Sigmoid colon (tissue), 7 donors: Measurements from ENCODE around the gene OLFM3. TPM values are rescaled to one million over a fixed set of nuclear protein-coding genes. Genes with fewer than 3 reads are reported as not detected.

ENCODE experiments used
- DNase-seq: peaks from one replicate; pipeline ENCODE4 v3.0.0-alpha.2; 2019
- H3K27ac ChIP-seq, 4 donors: fragments of 200-600 bp; sonication (generic); one replicate each; pipeline ENCODE4 v1.5.1; 2016 to 2019; ENCODE audit warnings: mild to moderate bottlenecking in 1 of 4
- H3K27me3 ChIP-seq, 3 donors: fragments of 200-600 bp; sonication (generic); one replicate each; pipeline ENCODE4 v1.5.1; 2019; ENCODE audit warnings: mild to moderate bottlenecking in 1 of 3
- H3K36me3 ChIP-seq, 4 donors: fragments of 200-600 bp; sonication (generic); one replicate each; pipeline ENCODE4 v1.5.1; 2016 to 2019
- H3K4me1 ChIP-seq, 4 donors: fragments of 200-600 bp; sonication (generic); one replicate each; pipeline ENCODE4 v1.5.1; 2017 to 2019
- H3K4me3 ChIP-seq, 4 donors: fragments of 200-600 bp; sonication (generic); one replicate each; pipeline ENCODE4 v1.5.1; 2017 to 2019; ENCODE audit warnings: mild to moderate bottlenecking in 2 of 4, moderate library complexity in 1 of 4
- H3K9me3 ChIP-seq, 4 donors: fragments of 200-600 bp in 3 of 4; sonication (generic) in 3 of 4; one replicate each; pipeline versions ENCODE4 v1.5.1 to v1.6.1; 2013 to 2019
- EP300 ChIP-seq, 4 donors: sonication (generic); formaldehyde crosslinking; IDR thresholded peaks; one replicate each; pipeline ENCODE4 v1.6.1; 2017; ENCODE audit warnings: antibody characterized with exemption in 4 of 4
- POLR2A ChIP-seq, 2 donors: fragments of 450-650 bp; IDR thresholded peaks; one replicate each; pipeline ENCODE4 v1.6.1; 2016; ENCODE audit warnings: antibody characterized with exemption in 2 of 2, mild to moderate bottlenecking in 2 of 2, moderate library complexity in 2 of 2
- POLR2AphosphoS5 ChIP-seq, 4 donors: sonication (generic); formaldehyde crosslinking; IDR thresholded peaks; one replicate each; pipeline ENCODE4 v1.6.1; 2017; ENCODE audit warnings: antibody characterized with exemption in 4 of 4
- WGBS, 2 donors: extraction: QIAGEN DNeasy Blood & Tissue Kit; methylation state at CpG; one replicate each; pipeline ENCODE4 v1.1.7; 2013; 5-methylcytosine and 5-hydroxymethylcytosine counted together
- intact Hi-C: fragments of 100-400 bp; cut with DNase I; formaldehyde crosslinking; loops from one replicate; pipeline ENCODE4 v1.15.1; 2023
- polyA plus RNA-seq, 3 donors: library from polyadenylated mRNA; stranded (reverse); fragments of 200-250 nt; gene quantifications; one replicate each; pipeline ENCODE4 v1.2.3, GENCODE V29; 2013
- total RNA-seq, 4 donors: library from RNA; depleted of rRNA; stranded (reverse); fragments of >200 nt; gene quantifications; one replicate each; pipeline ENCODE4 v1.1.0, GENCODE V29; 2016
- TF ChIP-seq, protein P1 (sequence below), 4 experiments: fragments of 450-650 bp in 3 of 4; fragments of 200-600 bp in 1 of 4; IDR thresholded peaks; one replicate each; pipeline ENCODE4 v1.5.1; 2016 to 2019; ENCODE audit warnings: antibody characterized with exemption in 4 of 4, mild to moderate bottlenecking in 3 of 4, moderate library complexity in 2 of 4
- donor health status: healthy with polysubstance abuse.
- donor health status: Bipolar disorder and iron deficiency.
- donor health status: healthy.

Gene OLFM3
- total and polyA plus RNA-seq, 7 donors, result 0.44 to 2.1 (median 1.1) TPM; not detected in 2

- H3K36me3 ChIP-seq, result no peaks in the 10 kb centered on the region
- no peaks in the 10 kb centered on the region for H3K4me1 ChIP-seq
- H3K9me3 ChIP-seq, result no peaks in the 10 kb centered on the region
- H3K27me3 ChIP-seq, result no peaks in the 10 kb centered on the region
- WGBS, 2 donors, result 80 to 93% methylated on average over 2 of the region's 2 CpGs
- intact Hi-C loops, result no loop called here
- no peak overlapping the region for H3K4me3 ChIP-seq
- TF ChIP-seq, protein P1, sequence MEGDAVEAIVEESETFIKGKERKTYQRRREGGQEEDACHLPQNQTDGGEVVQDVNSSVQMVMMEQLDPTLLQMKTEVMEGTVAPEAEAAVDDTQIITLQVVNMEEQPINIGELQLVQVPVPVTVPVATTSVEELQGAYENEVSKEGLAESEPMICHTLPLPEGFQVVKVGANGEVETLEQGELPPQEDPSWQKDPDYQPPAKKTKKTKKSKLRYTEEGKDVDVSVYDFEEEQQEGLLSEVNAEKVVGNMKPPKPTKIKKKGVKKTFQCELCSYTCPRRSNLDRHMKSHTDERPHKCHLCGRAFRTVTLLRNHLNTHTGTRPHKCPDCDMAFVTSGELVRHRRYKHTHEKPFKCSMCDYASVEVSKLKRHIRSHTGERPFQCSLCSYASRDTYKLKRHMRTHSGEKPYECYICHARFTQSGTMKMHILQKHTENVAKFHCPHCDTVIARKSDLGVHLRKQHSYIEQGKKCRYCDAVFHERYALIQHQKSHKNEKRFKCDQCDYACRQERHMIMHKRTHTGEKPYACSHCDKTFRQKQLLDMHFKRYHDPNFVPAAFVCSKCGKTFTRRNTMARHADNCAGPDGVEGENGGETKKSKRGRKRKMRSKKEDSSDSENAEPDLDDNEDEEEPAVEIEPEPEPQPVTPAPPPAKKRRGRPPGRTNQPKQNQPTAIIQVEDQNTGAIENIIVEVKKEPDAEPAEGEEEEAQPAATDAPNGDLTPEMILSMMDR (IDR thresholded peaks at IDR 0.05), result no peak
- TF ChIP-seq POLR2A (IDR thresholded peaks at IDR 0.05), result no peak
- TF ChIP-seq EP300 (IDR thresholded peaks at IDR 0.05), result no peak
- TF ChIP-seq POLR2AphosphoS5 (IDR thresholded peaks at IDR 0.05), result no peak
- no peak overlapping the region for H3K27ac ChIP-seq
- DNase-seq, result no peak
Measured at GRCh38 chr1:101798417-101798816, 198.3 kb downstream of the OLFM3 start.

DNA sequence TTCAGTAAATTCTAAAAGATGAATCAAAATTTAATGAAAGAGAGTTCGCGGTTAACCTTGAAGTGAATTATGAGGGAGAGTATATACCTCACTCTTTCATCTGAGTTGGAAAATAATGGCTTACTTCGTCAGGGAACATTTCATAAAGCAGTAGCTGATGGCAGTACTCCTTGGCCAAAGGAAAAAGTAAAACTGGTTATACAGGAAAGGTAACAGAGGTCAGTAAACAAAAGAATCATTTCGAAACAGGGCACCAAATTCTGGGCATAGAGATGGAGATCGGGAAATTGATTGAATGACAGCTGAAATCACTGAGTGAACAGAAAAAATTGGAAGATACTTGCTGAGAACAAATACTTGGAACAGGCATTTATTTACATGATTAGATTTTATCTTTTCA, 199.0 kb downstream of the OLFM3 start:
- WGBS, 2 donors, result 45 to 73% methylated on average over 5 of the region's 5 CpGs
- TF ChIP-seq EP300 (IDR thresholded peaks at IDR 0.05) (no peak), POLR2A (IDR thresholded peaks at IDR 0.05) (no peak), POLR2AphosphoS5 (IDR thresholded peaks at IDR 0.05) (no peak)
- TF ChIP-seq, protein P1 (IDR thresholded peaks at IDR 0.05), result no peak
- intact Hi-C loops, result no loop called here

GRCh38 chr1:101781201-101781831, 215.4 kb downstream of the OLFM3 start:
- H3K27me3 ChIP-seq, result no peaks in the 10 kb centered on the region
- H3K4me3 ChIP-seq, result no peak overlapping the region
- H3K27ac ChIP-seq, result no peak overlapping the region
- no peak for DNase-seq
- intact Hi-C loops, result no loop called here
- no peak for TF ChIP-seq EP300 (IDR thresholded peaks at IDR 0.05)
- TF ChIP-seq, protein P1 (IDR thresholded peaks at IDR 0.05), result no peak
- TF ChIP-seq POLR2AphosphoS5 (IDR thresholded peaks at IDR 0.05), result no peak
- TF ChIP-seq POLR2A (IDR thresholded peaks at IDR 0.05), result no peak
- 12 to 23% methylated on average over 3 of the region's 3 CpGs for WGBS, 2 donors
- H3K9me3 ChIP-seq, result no peaks in the 10 kb centered on the region
- no peaks in the 10 kb centered on the region for H3K4me1 ChIP-seq
- H3K36me3 ChIP-seq, result no peaks in the 10 kb centered on the region

More for the DNA sequence above, 199.0 kb downstream of the OLFM3 start:
- H3K9me3 ChIP-seq, result no peaks in the 10 kb centered on the region
- no peaks in the 10 kb centered on the region for H3K4me1 ChIP-seq
- no peaks in the 10 kb centered on the region for H3K36me3 ChIP-seq
- H3K4me3 ChIP-seq, result no peak overlapping the region
- DNase-seq, result no peak
- no peaks in the 10 kb centered on the region for H3K27me3 ChIP-seq
- no peak overlapping the region for H3K27ac ChIP-seq

DNA sequence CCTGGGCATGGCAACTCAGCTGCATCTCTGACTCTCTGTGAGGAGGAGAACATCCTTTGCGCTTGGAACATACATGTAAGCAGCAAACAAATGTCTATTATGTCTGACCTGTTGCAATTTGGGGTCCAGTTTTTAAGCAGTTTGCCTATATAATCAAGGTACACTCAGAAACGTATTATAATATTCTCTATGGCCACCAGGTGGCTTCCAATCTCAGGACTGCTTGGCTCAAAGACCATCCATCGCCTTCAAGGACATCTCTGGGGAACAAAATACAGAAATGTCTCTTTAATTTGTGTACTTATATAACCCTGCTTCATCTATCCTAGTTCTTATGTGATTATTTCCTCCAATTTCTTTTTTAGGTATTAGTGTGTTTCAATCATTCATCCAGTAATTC, 227.2 kb downstream of the OLFM3 start:
- Histone ChIP-seq H3K4me1 (no peaks in the 10 kb centered on the region), H3K27me3 (no peaks in the 10 kb centered on the region), H3K4me3 (no peak overlapping the region), H3K9me3 (no peaks in the 10 kb centered on the region), H3K36me3 (no peaks in the 10 kb centered on the region), H3K27ac (no peak overlapping the region)
- WGBS, 2 donors, result 38 to 56% methylated on average over 3 of the region's 3 CpGs
- TF ChIP-seq POLR2AphosphoS5 (IDR thresholded peaks at IDR 0.05), result no peak
- TF ChIP-seq, protein P1 (IDR thresholded peaks at IDR 0.05), result no peak
- TF ChIP-seq EP300 (IDR thresholded peaks at IDR 0.05), result no peak
- no peak for TF ChIP-seq POLR2A (IDR thresholded peaks at IDR 0.05)
- DNase-seq, result no peak
- intact Hi-C loops, result no loop called here

DNA sequence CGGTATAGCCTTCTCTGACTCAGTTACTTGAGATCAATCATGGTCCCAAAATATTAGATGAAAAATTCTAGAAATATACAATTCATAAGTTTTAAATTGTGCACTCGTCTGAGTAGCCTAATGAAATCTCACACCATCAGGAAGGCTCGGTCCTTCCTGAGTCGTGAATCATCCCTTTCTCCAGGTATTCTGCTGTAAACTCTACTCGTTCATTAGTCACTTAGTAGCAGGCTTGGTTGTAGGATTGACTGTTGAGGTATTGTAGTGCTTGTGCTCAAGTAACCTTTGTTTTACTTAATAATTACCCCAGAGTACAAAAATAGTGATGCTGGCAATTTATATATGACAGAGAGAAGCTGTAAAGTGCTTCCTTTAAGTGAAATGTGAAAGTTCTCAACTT, 238.7 kb downstream of the OLFM3 start:
- no peak overlapping the region for H3K4me3 ChIP-seq
- H3K36me3 ChIP-seq, result no peaks in the 10 kb centered on the region
- no peak for DNase-seq
- H3K27me3 ChIP-seq, result no peaks in the 10 kb centered on the region
- H3K4me1 ChIP-seq, result no peaks in the 10 kb centered on the region
- intact Hi-C loops, result no loop called here
- H3K27ac ChIP-seq, result no peak overlapping the region
- TF ChIP-seq, protein P1 (IDR thresholded peaks at IDR 0.05), result no peak
- TF ChIP-seq POLR2A (IDR thresholded peaks at IDR 0.05) (no peak), EP300 (IDR thresholded peaks at IDR 0.05) (no peak), POLR2AphosphoS5 (IDR thresholded peaks at IDR 0.05) (no peak)
- H3K9me3 ChIP-seq, result no peaks in the 10 kb centered on the region
- WGBS, 2 donors, result 80 to 82% methylated on average over 5 of the region's 5 CpGs
